Right forelimb (tissue), 1 donor: Measurements from ENCODE around the gene RNF217.
A peak's percentile ranks its signal among the peaks of the same experiment; 100 is the strongest.
"Not testable (repeated sequence)": the region's sequence is repeated elsewhere in the genome, so short reads cannot be mapped to it uniquely, and the experiment has no call there.

Experiments used
- DNase-seq: peaks from one replicate; pipeline ENCODE4 v3.0.0-alpha.2; 2018

RNF217 gene

GRCh38 chr6:125066140-125066539 lies 103.9 kb downstream of the RNF217 start:
- no peak for DNase-seq

- DNase-seq = no peak
Measured at GRCh38 chr6:125066964-125067363, 104.7 kb downstream of the RNF217 start.

DNA sequence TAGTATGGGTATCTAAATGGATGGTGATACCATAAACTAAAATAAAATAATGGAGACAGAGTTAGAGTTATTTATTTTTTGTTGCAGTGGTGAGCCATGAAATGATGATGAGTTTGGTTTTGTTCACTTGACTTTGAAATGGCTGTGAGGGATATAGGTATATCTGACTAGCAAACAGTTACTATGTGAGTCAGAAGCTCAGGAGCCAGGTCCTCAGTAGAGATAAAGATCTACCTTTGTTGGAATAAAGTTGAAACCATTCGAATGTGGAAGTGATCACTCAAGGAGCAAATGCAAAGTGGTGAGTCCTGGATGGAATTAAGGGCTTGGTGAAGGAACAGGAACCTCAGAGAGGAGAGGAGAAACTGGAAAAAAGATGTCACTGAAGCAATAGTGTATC lies 105.3 kb downstream of the RNF217 start:
- DNase-seq = no peak

DNA sequence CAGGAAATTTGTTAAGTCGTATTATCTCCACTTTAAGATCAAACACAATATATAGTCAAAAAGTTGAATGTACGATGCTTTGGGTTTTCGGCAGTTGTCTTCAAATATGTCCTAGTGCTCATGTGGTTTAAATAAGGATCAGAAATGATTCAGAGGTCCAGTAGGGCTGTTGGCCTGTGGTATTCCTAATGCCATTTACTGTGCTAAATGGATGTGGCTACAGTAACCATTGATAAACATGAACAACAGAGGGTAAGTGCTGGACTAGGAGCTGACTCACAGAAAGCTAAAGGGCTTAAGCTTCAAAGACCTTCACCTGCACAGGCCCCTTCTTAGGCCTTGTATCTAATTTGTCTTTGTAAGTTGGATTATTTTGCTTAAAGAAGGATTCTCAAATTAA lies 110.8 kb downstream of the RNF217 start:
- no peak for DNase-seq

DNA sequence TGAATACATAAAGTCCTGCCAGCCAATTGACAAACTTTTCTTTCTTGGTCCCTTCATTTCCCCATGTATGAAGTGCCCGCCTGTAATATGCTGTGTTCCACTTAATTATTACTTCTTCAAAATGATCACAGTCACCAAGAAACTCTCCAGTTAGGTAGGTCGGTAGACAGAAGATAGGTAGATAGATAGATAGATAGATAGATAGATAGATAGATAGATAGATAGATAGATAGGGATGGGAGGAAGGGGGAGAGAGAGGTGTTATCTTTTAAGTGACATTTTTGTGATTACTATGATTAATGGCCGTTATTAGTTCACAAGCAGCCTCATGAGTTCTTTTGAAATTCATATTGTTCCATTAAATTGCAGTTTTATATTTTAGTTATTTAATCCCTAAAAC lies 111.9 kb downstream of the RNF217 start:
- DNase-seq = no peak

GRCh38 chr6:125075073-125075472 lies 112.8 kb downstream of the RNF217 start:
- not testable (repeated sequence) for DNase-seq

DNA sequence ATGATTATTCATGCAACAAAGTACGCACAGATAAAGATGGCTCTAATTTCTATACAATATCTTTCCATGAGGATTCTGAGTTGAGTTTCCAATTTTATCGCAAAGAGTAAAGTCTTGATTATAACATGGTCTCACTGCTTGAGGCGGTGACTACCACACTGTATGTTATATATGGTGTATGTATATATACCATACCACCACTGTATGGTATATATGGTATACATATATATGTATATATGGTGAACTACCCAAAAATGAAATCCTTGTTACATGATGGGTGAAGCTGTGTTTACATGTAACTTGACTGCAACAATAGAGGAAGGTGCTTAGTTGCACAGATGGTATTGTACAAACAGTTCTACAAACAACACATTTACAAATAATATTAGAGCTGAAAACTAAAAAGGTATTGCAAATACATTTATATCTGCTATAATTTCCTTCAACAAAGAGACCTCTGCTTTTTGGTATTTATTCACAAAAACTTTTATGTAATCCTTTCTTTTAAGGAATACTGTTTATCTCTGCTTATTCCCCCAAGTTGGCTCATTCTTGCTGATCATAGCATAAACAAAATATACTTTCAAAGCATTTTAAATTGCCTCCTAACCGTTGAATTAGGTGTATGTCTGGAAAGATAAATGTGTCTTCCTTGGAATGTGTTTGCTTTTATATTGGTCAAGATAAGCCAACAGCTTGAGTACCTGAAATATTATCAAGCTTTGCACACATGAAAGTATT lies 113.7 kb downstream of the RNF217 start:
- DNase-seq = no peak

GRCh38 chr6:125076482-125076742 lies 114.2 kb downstream of the RNF217 start:
- DNase-seq = no peak

DNA sequence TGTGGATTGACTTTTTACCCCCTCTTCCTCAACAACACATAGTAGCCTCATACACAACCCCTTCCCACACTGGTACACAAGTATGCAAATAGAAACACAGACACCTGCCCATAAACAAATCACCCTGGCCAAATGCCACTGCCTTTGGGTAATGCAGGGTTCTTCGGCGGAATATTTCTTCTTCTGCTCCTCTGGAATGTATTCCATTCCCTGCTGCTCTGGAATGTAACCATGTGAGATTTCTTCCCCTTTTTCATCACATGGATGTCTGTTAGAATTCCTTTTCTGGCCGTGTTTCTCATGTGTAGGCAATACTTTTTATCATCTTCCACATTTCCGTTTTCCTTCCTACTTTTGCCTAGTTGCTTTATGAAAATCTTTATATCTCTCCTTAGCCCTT lies 115.2 kb downstream of the RNF217 start:
- no peak for DNase-seq

DNA sequence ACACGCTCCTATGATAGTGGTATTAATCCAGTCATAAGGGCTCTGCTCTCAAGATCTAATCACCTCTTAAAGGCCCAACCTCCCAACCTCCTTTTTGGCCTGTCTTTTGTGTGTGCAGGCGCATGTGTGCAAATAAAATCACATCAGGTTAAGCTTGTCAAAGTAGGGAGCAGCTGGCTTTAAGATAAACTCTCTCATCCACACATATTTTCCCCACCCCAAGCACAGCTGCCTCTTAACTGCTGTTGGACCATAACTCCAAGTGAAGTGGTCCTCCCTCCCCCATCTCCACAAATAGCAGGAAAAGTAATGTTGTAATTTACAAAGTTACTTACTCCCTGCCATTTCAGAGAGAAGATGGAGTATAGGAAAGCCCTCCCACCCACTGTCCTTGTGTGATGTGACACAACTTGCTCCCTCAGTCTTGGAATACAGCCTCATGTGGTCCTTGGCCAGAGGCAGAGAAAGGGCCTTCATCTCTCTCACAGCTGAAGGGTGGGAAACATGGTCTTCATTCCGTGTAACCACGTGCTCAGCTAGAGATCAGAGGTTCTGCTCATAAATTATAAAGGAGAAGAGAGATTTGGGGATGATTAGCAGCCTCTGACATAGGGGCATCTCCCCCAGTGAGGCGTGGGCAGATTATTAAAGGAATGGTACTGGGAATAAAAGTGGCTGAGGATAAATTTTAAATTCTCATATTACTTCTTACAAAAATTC lies 116.5 kb downstream of the RNF217 start:
- DNase-seq = no peak

- DNase-seq = no peak
Measured at GRCh38 chr6:125082908-125083683, 120.9 kb downstream of the RNF217 start.

DNA sequence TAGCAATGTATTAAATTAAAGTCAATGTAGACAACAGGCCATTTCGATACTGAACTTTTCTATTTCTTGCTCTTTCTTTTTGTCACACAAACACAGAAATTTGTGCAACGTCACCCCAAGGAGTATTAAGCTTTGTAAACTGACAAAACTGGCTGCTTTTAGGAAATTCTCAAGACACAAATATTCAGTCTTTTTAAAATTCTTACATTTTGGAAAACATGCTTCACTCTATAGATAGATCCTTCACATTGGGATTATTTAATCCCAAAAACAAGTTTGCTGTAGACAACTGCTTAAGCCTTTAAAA lies 121.4 kb downstream of the RNF217 start:
- DNase-seq = no peak

DNA sequence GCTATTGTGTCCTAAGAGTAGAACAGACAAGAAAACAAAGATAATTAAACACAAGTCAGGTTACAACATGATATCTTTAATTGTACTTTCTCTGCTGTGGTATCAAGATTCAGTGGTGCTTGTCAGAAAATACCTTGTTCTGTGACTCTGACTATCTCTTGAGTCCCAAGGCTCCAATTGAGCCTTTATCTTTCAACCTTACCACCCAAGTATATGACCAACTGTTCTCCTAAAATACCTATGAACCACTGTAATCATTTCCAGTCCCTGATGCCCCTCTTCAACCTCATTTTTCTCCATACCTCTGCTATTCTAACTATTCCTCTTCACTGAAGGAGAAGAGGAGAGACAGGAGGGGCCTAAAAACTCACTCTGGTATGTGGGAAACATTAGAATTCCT lies 124.5 kb downstream of the RNF217 start:
- no peak for DNase-seq

- DNase-seq = no peak
Measured at GRCh38 chr6:125088963-125089362, 126.7 kb downstream of the RNF217 start.

- DNase-seq = no peak
Measured at GRCh38 chr6:125094563-125094962, 132.3 kb downstream of the RNF217 start.

GRCh38 chr6:125095580-125096301 lies 133.5 kb downstream of the RNF217 start:
- no peak for DNase-seq

GRCh38 chr6:125097186-125097585 lies 134.9 kb downstream of the RNF217 start:
- DNase-seq = no peak

GRCh38 chr6:125098253-125098652 lies 136.0 kb downstream of the RNF217 start:
- DNase-seq = no peak

DNA sequence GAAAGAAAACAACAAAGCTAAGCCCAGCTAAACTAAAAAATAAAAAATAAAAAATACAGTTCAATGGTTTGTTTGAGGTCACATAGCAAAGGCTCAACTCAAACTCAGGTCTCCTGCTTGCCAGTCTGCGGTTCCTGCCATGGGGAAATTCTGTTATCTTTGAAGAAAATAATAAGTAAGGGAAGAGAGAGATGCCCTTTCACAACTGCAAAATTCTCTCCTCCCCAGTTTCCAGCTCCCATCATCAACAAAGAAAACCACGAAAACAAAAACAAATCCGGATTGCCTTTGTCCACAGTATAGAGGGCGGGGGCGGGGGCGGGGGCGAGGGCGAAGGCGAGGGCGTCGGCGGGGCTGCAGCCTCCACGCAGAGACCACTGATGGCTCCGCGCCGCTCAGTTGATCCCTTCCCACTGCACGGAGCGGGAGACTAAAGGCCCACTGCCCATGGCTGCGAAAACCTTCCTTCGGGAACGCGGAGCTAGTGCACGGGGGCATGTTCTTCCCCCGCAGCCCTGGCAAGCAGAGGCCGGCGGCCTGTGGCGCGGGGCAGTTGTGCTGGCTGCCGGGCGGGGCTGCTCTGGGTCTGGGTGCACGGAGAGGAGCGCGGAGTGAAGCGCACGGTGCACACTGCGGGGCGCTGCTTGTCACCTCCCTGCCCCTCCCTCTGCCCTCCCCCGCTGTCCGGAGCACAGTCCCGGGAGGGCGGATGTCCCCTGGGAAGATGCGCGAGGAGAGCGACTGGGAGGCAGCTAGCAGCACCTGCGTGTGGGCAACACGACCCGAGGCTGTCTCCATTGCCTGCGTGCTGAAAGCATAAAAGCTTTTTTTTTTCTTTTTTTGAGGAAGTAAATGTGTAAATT lies 137.2 kb downstream of the RNF217 start:
- DNase-seq = peak; percentile 64

GRCh38 chr6:125100074-125100652 lies 137.9 kb downstream of the RNF217 start:
- no peak for DNase-seq

GRCh38 chr6:125101128-125101527 lies 138.9 kb downstream of the RNF217 start:
- DNase-seq = no peak

DNA sequence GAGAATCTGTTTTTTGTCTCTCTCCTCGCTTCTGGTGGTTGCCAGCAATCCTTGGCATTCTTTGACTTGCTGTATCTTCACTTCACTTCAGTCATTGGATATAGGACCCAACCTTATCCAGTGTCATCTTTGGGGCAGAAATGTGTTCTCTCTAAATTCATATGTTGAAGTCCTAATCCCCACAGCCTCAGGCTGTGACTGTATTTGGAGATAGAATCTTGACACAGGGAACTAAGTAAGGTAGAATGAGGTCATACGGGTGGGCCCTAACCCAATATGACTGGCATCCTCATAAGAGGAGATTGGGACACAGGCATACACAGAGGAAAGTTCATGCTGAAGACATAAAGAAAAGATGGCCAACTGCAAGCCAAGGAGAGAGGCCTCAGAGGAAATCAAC lies 139.4 kb downstream of the RNF217 start:
- no peak for DNase-seq
